ENCODE measurements around the gene SFRP5.

The SFRP5 gene

DNA sequence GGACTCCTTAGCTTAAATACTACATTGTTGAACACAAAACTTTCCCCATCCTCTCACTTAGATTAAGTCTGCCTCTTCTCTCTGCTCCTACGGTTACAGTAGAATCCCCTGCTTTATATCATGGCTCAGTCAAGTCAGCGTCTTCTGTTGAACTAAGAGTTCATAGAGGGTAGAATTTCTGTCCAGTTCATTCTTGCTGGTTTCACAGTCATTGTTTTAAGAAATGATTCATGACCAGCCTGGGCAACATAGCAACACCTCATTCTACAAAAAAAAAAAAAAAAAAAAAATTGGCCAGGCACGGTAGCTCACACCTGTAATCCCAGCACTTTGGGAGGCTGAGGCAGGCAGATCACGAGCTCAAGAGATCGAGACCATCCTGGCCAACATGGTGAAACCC, 38.5 kb downstream of the SFRP5 start:
- no peak for DNase-seq

GRCh38 chr10:97732052-97732359, 39.8 kb downstream of the SFRP5 start:
- DNase-seq = no peak

DNA sequence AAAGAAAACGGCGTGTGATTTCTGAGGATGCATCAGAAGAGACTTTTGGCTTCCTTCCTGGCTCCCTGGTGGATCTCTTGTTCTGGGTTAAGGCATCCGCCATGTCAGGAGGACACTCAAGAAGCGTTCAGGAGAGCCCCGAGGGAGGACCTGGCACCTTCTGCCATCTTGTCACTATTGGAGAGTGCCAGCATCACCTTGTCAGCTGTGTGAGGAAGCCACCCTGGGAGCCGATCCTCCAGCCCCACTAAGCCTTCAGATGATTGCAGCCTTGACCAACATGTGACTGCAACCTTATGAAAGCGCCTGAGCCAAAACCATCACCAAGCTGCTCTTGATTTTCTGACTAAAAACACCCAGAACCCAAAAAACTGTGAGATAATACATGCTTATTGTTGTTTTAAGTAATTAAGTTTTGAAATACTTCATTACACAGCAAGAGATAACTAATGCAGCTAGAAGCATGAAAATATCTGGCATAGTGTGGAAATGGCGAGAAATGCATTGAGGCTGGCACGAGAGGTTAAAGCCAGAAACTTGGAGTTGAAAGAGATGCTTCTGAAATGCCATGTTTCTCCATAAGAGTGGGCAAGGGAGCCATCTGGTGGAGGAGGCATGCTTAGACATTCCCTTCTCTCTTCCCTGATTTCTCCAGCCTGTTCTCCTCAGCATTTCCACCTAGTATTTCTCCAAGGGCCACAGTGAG, 40.3 kb downstream of the SFRP5 start:
- peak; percentile 57 for DNase-seq

GRCh38 chr10:97729014-97729413, 42.8 kb downstream of the SFRP5 start:
- DNase-seq = no peak

DNA sequence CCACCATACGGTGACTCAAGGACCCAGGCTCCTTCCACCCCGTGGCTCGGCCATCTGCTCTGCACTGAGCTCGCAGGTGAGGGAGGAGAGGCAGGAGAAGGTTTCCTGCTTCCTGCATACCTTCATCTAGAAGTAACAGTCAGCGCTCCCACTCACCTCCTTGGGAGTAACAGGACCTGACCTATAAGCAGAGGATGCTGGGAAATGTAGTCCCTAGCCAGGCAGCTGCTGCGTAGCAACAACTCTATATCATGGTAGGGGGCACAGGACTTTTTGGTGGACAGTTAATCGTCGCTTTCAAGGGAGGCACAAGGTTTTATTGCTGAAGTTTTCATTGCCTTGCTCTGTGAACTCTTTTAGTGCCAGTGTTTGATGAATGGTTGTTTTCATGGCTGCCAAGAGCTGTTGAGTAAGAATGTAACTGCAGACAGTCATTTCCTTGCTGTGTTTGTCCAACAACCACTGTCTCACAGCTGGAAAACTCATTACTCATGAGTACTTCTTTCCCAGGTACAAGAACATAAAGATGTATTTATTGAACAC, 45.1 kb downstream of the SFRP5 start:
- no peak for DNase-seq

DNA sequence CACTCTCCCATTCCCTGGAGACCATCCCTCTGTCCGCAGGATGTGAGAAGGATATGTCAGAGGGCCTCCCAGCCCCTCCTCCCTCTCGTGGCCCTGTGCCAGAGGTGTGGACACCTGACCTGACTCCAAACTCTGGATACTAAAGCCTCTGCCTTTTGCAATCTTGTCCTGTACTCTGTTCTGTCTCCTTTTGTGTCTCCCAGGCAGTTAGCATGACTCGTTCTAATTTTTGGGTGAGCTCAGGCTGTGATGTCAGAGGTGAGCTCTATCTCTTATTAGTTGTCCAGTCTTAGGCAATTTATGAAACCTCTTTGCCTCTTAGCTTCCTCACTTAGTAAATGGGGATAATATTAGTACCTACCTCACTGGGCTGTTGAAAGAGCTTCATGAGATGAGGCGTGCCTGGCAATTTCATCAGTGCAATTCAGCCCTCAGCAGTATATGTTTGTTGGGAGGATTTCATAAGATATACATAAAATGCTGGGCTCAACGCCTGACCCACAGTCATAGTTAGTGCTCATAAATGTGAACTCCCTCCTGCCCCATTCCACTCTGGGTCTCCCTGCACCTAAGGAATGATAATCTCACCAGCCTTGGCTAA, 47.4 kb downstream of the SFRP5 start:
- DNase-seq = no peak

DNA sequence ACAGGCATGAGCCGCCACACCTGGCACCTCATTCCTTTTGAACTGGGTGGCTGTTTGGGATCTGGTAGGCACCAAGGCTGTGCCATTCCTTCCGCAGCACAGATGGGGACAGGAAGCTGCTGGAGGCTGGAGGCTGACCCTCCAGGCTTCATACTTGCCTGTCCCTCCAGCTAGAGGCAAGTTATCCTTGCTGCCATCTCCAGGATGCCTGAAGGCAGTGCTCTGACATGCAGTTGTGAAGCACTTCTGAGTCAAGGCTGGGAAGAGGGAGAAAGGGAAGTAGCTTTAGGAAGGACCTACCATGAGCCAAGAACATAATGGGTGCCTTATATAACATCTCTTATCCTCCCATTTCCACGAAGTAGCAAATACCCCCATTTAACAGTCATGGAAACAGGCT, 48.8 kb downstream of the SFRP5 start:
- no peak for DNase-seq

GRCh38 chr10:97721871-97722780, 49.7 kb downstream of the SFRP5 start:
- DNase-seq = no peak

DNA sequence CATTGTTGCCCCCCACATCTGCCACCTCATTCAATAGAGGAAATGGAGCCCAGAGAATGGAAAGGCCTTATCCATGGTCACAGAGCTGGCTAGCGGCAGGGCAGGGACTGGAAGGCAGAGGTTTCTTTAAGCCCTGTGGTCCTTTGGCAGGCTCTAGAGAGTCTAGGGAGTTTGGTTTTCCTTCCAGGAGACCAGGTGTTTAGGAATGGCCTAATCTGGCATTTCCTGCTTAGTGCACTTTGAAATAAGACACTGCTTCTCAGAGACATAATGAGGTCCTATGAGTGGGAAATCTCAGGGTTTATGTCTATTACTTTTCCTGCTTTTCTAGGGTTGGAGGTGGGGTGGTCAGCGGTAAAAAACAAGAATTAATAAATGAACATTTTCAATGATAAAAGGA, 52.2 kb downstream of the SFRP5 start:
- no peak for DNase-seq

GRCh38 chr10:97718659-97719142, 53.1 kb downstream of the SFRP5 start:
- DNase-seq = no peak

- DNase-seq = no peak
Observed at GRCh38 chr10:97718178-97718577, 53.6 kb downstream of the SFRP5 start.

- DNase-seq = no peak
Observed at GRCh38 chr10:97717627-97718026, 54.2 kb downstream of the SFRP5 start.
